ENCODE data around the gene ZNF335. TPM values are rescaled to one million over a fixed set of nuclear protein-coding genes. Genes with fewer than 3 reads are reported as not detected.

The ZNF335 gene
- total and polyA plus RNA-seq, 9 donors: 3.5 to 25.7 (median 15.7) TPM

GRCh38 chr20:46006022-46006705 is 34.2 kb upstream of the ZNF335 start:
- TF ChIP-seq EP300 (IDR thresholded peaks at IDR 0.05): no peak
- no peak for TF ChIP-seq POLR2A (IDR thresholded peaks at IDR 0.05)
- no peak for TF ChIP-seq CTCF (IDR thresholded peaks at IDR 0.05)
- Histone ChIP-seq H3K36me3 (no peaks in the 10 kb centered on the region), H3K9me3 (no peaks in the 10 kb centered on the region), H3K27ac (no peak overlapping the region), H3K27me3 (peaks cover 5% of the 10 kb centered on the region), H3K4me3 (no peak overlapping the region), H3K4me1 (ENCODE audit: insufficient read depth) (no peaks in the 10 kb centered on the region)
- DNase-seq: no peak
- intact Hi-C loops (cut with DNase I): no loop called here
- 69 to 75% (median 69%) methylated on average over 6 of the region's 6 CpGs for WGBS, 3 donors

GRCh38 chr20:46004889-46005473 is 33.0 kb upstream of the ZNF335 start:
- intact Hi-C loops (cut with DNase I): no loop called here
- Histone ChIP-seq H3K9me3 (no peaks in the 10 kb centered on the region), H3K36me3 (no peaks in the 10 kb centered on the region), H3K27me3 (no peaks in the 10 kb centered on the region), H3K4me1 (ENCODE audit: insufficient read depth) (no peaks in the 10 kb centered on the region), H3K4me3 (no peak overlapping the region), H3K27ac (no peak overlapping the region)
- no peak for DNase-seq
- TF ChIP-seq EP300 (IDR thresholded peaks at IDR 0.05): no peak
- TF ChIP-seq POLR2A (IDR thresholded peaks at IDR 0.05): no peak
- TF ChIP-seq CTCF (IDR thresholded peaks at IDR 0.05): no peak
- WGBS, 3 donors: 10 to 14% (median 11%) methylated on average over 3 of the region's 3 CpGs

- Histone ChIP-seq H3K27ac (no peak overlapping the region), H3K4me3 (no peak overlapping the region), H3K9me3 (no peaks in the 10 kb centered on the region), H3K4me1 (ENCODE audit: insufficient read depth) (no peaks in the 10 kb centered on the region), H3K36me3 (no peaks in the 10 kb centered on the region), H3K27me3 (no peaks in the 10 kb centered on the region)
- TF ChIP-seq EP300 (IDR thresholded peaks at IDR 0.05): no peak
- no peak for TF ChIP-seq POLR2A (IDR thresholded peaks at IDR 0.05)
- no peak for TF ChIP-seq CTCF (IDR thresholded peaks at IDR 0.05)
- 14 to 48% (median 22%) methylated on average over 4 of the region's 4 CpGs for WGBS, 3 donors
- DNase-seq: no peak
- intact Hi-C loops (cut with DNase I): no loop called here
These were observed 32.2 kb upstream of the ZNF335 start for GRCh38 chr20:46004187-46004586.

GRCh38 chr20:46002008-46002407 is 30.0 kb upstream of the ZNF335 start:
- no peaks in the 10 kb centered on the region for H3K36me3 ChIP-seq
- DNase-seq: no peak
- H3K4me3 ChIP-seq: no peak overlapping the region
- TF ChIP-seq POLR2A (IDR thresholded peaks at IDR 0.05): no peak
- TF ChIP-seq CTCF (IDR thresholded peaks at IDR 0.05): no peak
- no peak for TF ChIP-seq EP300 (IDR thresholded peaks at IDR 0.05)
- no peaks in the 10 kb centered on the region for H3K4me1 ChIP-seq (ENCODE audit: insufficient read depth)
- no peaks in the 10 kb centered on the region for H3K9me3 ChIP-seq
- no peaks in the 10 kb centered on the region for H3K27me3 ChIP-seq
- H3K27ac ChIP-seq: no peak overlapping the region
- intact Hi-C loops (cut with DNase I): no loop called here
- 83 to 90% (median 85%) methylated on average over 2 to 3 of the region's 3 CpGs for WGBS, 3 donors

Measured in ovary (tissue), 9 donors.